Measurements from ENCODE around the gene SHOC2.

SHOC2 gene

GRCh38 chr10:110946496-110946895 is 27.1 kb downstream of the SHOC2 start:
- no peak for DNase-seq (ENCODE audit: low read depth in 3 of 3)

- DNase-seq (ENCODE audit: low read depth in 3 of 3): no peak
These were observed 27.7 kb downstream of the SHOC2 start for GRCh38 chr10:110947061-110947595.

- DNase-seq (ENCODE audit: low read depth in 3 of 3): no peak
These were observed 32.0 kb downstream of the SHOC2 start for GRCh38 chr10:110951381-110951780.

GRCh38 chr10:110957606-110958005 is 38.2 kb downstream of the SHOC2 start:
- DNase-seq (ENCODE audit: low read depth in 3 of 3): no peak

- no peak for DNase-seq (ENCODE audit: low read depth in 3 of 3)
These were observed 40.3 kb downstream of the SHOC2 start for GRCh38 chr10:110959379-110960332.

- DNase-seq (ENCODE audit: low read depth in 3 of 3): no peak
These were observed 40.9 kb downstream of the SHOC2 start for GRCh38 chr10:110960333-110960712.

GRCh38 chr10:110962443-110962842 is 43.0 kb downstream of the SHOC2 start:
- no peak for DNase-seq (ENCODE audit: low read depth in 3 of 3)

- no peak for DNase-seq (ENCODE audit: low read depth in 3 of 3)
These were observed 43.8 kb downstream of the SHOC2 start for GRCh38 chr10:110963162-110963561.

GRCh38 chr10:110964681-110965080 is 45.3 kb downstream of the SHOC2 start:
- no peak for DNase-seq (ENCODE audit: low read depth in 3 of 3)

- no peak for DNase-seq (ENCODE audit: low read depth in 3 of 3)
These were observed 45.8 kb downstream of the SHOC2 start for GRCh38 chr10:110965216-110965615.

GRCh38 chr10:110966146-110966545 is 46.7 kb downstream of the SHOC2 start:
- DNase-seq (ENCODE audit: low read depth in 3 of 3): no peak

- DNase-seq (ENCODE audit: low read depth in 3 of 3): no peak
These were observed 47.7 kb downstream of the SHOC2 start for GRCh38 chr10:110967009-110967630.

GRCh38 chr10:110967645-110968044 is 48.2 kb downstream of the SHOC2 start:
- no peak for DNase-seq (ENCODE audit: low read depth in 3 of 3)

- no peak for DNase-seq (ENCODE audit: low read depth in 3 of 3)
These were observed 49.8 kb downstream of the SHOC2 start for GRCh38 chr10:110969183-110969582.

- no peak for DNase-seq (ENCODE audit: low read depth in 3 of 3)
These were observed 52.2 kb downstream of the SHOC2 start for GRCh38 chr10:110971638-110972037.

GRCh38 chr10:110972231-110973134 is 53.1 kb downstream of the SHOC2 start:
- DNase-seq (ENCODE audit: low read depth in 3 of 3): no peak

GRCh38 chr10:110973400-110973799 is 54.0 kb downstream of the SHOC2 start:
- no peak for DNase-seq (ENCODE audit: low read depth in 3 of 3)

- DNase-seq (ENCODE audit: low read depth in 3 of 3): no peak
These were observed 57.2 kb downstream of the SHOC2 start for GRCh38 chr10:110976577-110976976.

- no peak for DNase-seq (ENCODE audit: low read depth in 3 of 3)
These were observed 58.3 kb downstream of the SHOC2 start for GRCh38 chr10:110977662-110978061.

- no peak for DNase-seq (ENCODE audit: low read depth in 3 of 3)
These were observed 58.8 kb downstream of the SHOC2 start for GRCh38 chr10:110978204-110978603.

GRCh38 chr10:110979611-110980010 is 60.2 kb downstream of the SHOC2 start:
- DNase-seq (ENCODE audit: low read depth in 3 of 3): no peak

- no peak for DNase-seq (ENCODE audit: low read depth in 3 of 3)
These were observed 61.4 kb downstream of the SHOC2 start for GRCh38 chr10:110980807-110981206.
